Umbilical cord (tissue), 2 donors: Measurements from ENCODE around the gene CCDC142. TPM values are rescaled to one million over a fixed set of nuclear protein-coding genes. Genes with fewer than 3 reads are reported as not detected.
"Not testable (repeated sequence)": the region's sequence is repeated elsewhere in the genome, so short reads cannot be mapped to it uniquely, and the experiment has no call there.

Source experiments
- DNase-seq: peaks from one replicate; pipeline ENCODE4 v3.0.0-alpha.2; 2015; ENCODE audit warnings: low spot score
- total RNA-seq: library from RNA; depleted of rRNA; stranded (reverse); fragments of >200 nt; gene quantifications from one replicate; pipeline ENCODE4 v1.2.3, GENCODE V29; 2014; ENCODE audit warnings: low replicate concordance; ENCODE audit not compliant: insufficient read depth

CCDC142 gene
- total RNA-seq, 1 donor from 2014 or later, result 35.2 TPM

- no peak for DNase-seq
Measured at GRCh38 chr2:74471332-74472065, 11.3 kb downstream of the CCDC142 start.

GRCh38 chr2:74470742-74471141 lies 12.1 kb downstream of the CCDC142 start:
- not testable (repeated sequence) for DNase-seq

- no peak for DNase-seq
Measured at GRCh38 chr2:74464406-74464805, 18.4 kb downstream of the CCDC142 start.

- DNase-seq, result no peak
Measured at GRCh38 chr2:74462786-74463105, 20.1 kb downstream of the CCDC142 start.

- no peak for DNase-seq
Measured at GRCh38 chr2:74462054-74462785, 20.6 kb downstream of the CCDC142 start.

GRCh38 chr2:74461187-74462053 lies 21.4 kb downstream of the CCDC142 start:
- no peak for DNase-seq

GRCh38 chr2:74460187-74460586 lies 22.6 kb downstream of the CCDC142 start:
- DNase-seq, result not testable (repeated sequence)

- DNase-seq, result not testable (repeated sequence)
Measured at GRCh38 chr2:74459503-74460118, 23.2 kb downstream of the CCDC142 start.

GRCh38 chr2:74458938-74459363 lies 23.8 kb downstream of the CCDC142 start:
- DNase-seq, result peak; percentile 57

GRCh38 chr2:74458132-74458937 lies 24.5 kb downstream of the CCDC142 start, which contains the start of gene WBP1:
Gene WBP1 (plus strand): TSS chr2:74458438. CDS start chr2:74458603, 165 bp downstream.
- peak; percentile 100 for DNase-seq

GRCh38 chr2:74457549-74458131 lies 25.2 kb downstream of the CCDC142 start:
- no peak for DNase-seq

- DNase-seq, result no peak
Measured at GRCh38 chr2:74457129-74457548, 25.7 kb downstream of the CCDC142 start.

GRCh38 chr2:74454654-74455511 lies 27.9 kb downstream of the CCDC142 start, which contains the start of gene INO80B:
Gene INO80B (plus strand): TSS chr2:74455087. CDS start chr2:74455117, 30 bp downstream.
- DNase-seq, result peak; percentile 99

- DNase-seq, result no peak
Measured at GRCh38 chr2:74450570-74451190, 32.1 kb downstream of the CCDC142 start.

GRCh38 chr2:74448771-74449170 lies 34.0 kb downstream of the CCDC142 start:
- no peak for DNase-seq

- DNase-seq, result no peak
Measured at GRCh38 chr2:74447230-74447999, 35.4 kb downstream of the CCDC142 start.

GRCh38 chr2:74444498-74445318 lies 38.1 kb downstream of the CCDC142 start:
- no peak for DNase-seq
